C4-2B (cell line): ENCODE measurements around the gene FCN3.

Source experiments
- CTCF ChIP-seq: fragments of 450-650 bp; conservative IDR thresholded peaks from 2 replicates; pipeline ENCODE4 v1.5.1; 2017; ENCODE audit warnings: mild to moderate bottlenecking
- ZFX ChIP-seq: fragments of 450-650 bp; IDR thresholded peaks from 2 replicates; pipeline ENCODE4 v1.6.1; 2017

GRCh38 chr1:27342391-27342777 lies 32.2 kb downstream of the FCN3 start:
- TF ChIP-seq CTCF (no peak), ZFX (no peak)
